ENCODE data around the gene GRP. TPM values are rescaled to one million over a fixed set of nuclear protein-coding genes. Genes with fewer than 3 reads are reported as not detected.

The GRP gene
- total and polyA plus RNA-seq, 4 donors, result 3.4 to 40.8 (median 6.8) TPM

GRCh38 chr18:59228351-59228750 lies 8.4 kb downstream of the GRP start:
- ATAC-seq (ENCODE audit: insufficient read depth, low FRiP score) (no peak), DNase-seq (peak in 2 of 3 donors; percentile 13 to 14)
- Histone ChIP-seq H3K27me3 (ENCODE audit: control insufficient read depth in 3 of 3, insufficient read depth in 3 of 3, low read length in 2 of 3) (peaks cover 0 to 15% (median 9%) of the 10 kb centered on the region in 3 donors), H3K27ac (ENCODE audit: low read depth in 1 of 2, low read length in 1 of 2) (no peak overlapping the region), H3K4me1 (ENCODE audit: control insufficient read depth in 5 of 5, insufficient read depth in 5 of 5, low read length in 5 of 5) (no peaks in the 10 kb centered on the region), H3K9ac (ENCODE audit: insufficient read depth in 1 of 2, low read length in 2 of 2) (no peak overlapping the region), H3K36me3 (ENCODE audit: control insufficient read depth in 4 of 4, insufficient read depth in 4 of 4, low read length in 4 of 4) (no peaks in the 10 kb centered on the region), H3K9me3 (ENCODE audit: control insufficient read depth in 4 of 4, insufficient read depth in 3 of 4, low read length in 3 of 4) (no peaks in the 10 kb centered on the region), H3K4me3 (no peak overlapping the region)
- TF ChIP-seq CTCF (IDR thresholded peaks at IDR 0.05; ENCODE audit: control extremely low read depth, extremely low read depth), result no peak
- WGBS, 2 donors, result 31 to 59% methylated on average over 1 of the region's 1 CpG

- Histone ChIP-seq H3K9me3 (ENCODE audit: control insufficient read depth in 4 of 4, insufficient read depth in 3 of 4, low read length in 3 of 4) (no peaks in the 10 kb centered on the region), H3K4me3 (no peak overlapping the region), H3K36me3 (ENCODE audit: control insufficient read depth in 4 of 4, insufficient read depth in 4 of 4, low read length in 4 of 4) (no peaks in the 10 kb centered on the region), H3K27ac (ENCODE audit: low read depth in 1 of 2, low read length in 1 of 2) (no peak overlapping the region), H3K9ac (ENCODE audit: insufficient read depth in 1 of 2, low read length in 2 of 2) (no peak overlapping the region), H3K4me1 (ENCODE audit: control insufficient read depth in 5 of 5, insufficient read depth in 5 of 5, low read length in 5 of 5) (no peaks in the 10 kb centered on the region), H3K27me3 (ENCODE audit: control insufficient read depth in 3 of 3, insufficient read depth in 3 of 3, low read length in 2 of 3) (peaks cover 0 to 9% (median 2%) of the 10 kb centered on the region in 3 donors)
- DNase-seq (no peak), ATAC-seq (ENCODE audit: insufficient read depth, low FRiP score) (no peak)
- 94 to 100% methylated on average over 2 of the region's 2 CpGs for WGBS, 2 donors
- TF ChIP-seq CTCF (IDR thresholded peaks at IDR 0.05; ENCODE audit: control extremely low read depth, extremely low read depth), result no peak
These were observed 9.2 kb downstream of the GRP start for GRCh38 chr18:59229191-59229590.

GRCh38 chr18:59229701-59230443 lies 9.9 kb downstream of the GRP start:
- TF ChIP-seq CTCF (IDR thresholded peaks at IDR 0.05; ENCODE audit: control extremely low read depth, extremely low read depth), result no peak
- no peak overlapping the region for H3K9ac ChIP-seq (ENCODE audit: insufficient read depth in 1 of 2, low read length in 2 of 2)
- no peaks in the 10 kb centered on the region for H3K36me3 ChIP-seq (ENCODE audit: control insufficient read depth in 4 of 4, insufficient read depth in 4 of 4, low read length in 4 of 4)
- H3K27me3 ChIP-seq (ENCODE audit: control insufficient read depth in 3 of 3, insufficient read depth in 3 of 3, low read length in 2 of 3), result peaks cover 0 to 8% (median 2%) of the 10 kb centered on the region in 3 donors
- no peak overlapping the region for H3K27ac ChIP-seq (ENCODE audit: low read depth in 1 of 2, low read length in 1 of 2)
- no peak for DNase-seq
- 76 to 80% methylated on average over 6 of the region's 6 CpGs for WGBS, 2 donors
- H3K9me3 ChIP-seq (ENCODE audit: control insufficient read depth in 4 of 4, insufficient read depth in 3 of 4, low read length in 3 of 4), result no peaks in the 10 kb centered on the region
- no peak for ATAC-seq (ENCODE audit: insufficient read depth, low FRiP score)
- no peaks in the 10 kb centered on the region for H3K4me1 ChIP-seq (ENCODE audit: control insufficient read depth in 5 of 5, insufficient read depth in 5 of 5, low read length in 5 of 5)
- no peak overlapping the region for H3K4me3 ChIP-seq
